Suprapubic skin (tissue), 2 donors: ENCODE measurements around the gene CHSY1.

Experiments
- EP300 ChIP-seq: sonication (generic); formaldehyde crosslinking; IDR thresholded peaks from one replicate; pipeline ENCODE4 v1.6.1; 2017; ENCODE audit warnings: antibody characterized with exemption
- POLR2A ChIP-seq, 2 donors: fragments of 450-650 bp; IDR thresholded peaks; one replicate each; pipeline ENCODE4 v1.6.1; 2017; ENCODE audit warnings: antibody characterized with exemption in 2 of 2, mild to moderate bottlenecking in 2 of 2, moderate library complexity in 2 of 2

GRCh38 chr15:101126618-101127505, 125.0 kb downstream of the CHSY1 start:
- TF ChIP-seq POLR2A (IDR thresholded peaks at IDR 0.05) (no peak), EP300 (no peak)
